ENCODE data around the gene RAB8B.
A peak's percentile ranks its signal among the peaks of the same experiment; 100 is the strongest.

The RAB8B gene

DNA sequence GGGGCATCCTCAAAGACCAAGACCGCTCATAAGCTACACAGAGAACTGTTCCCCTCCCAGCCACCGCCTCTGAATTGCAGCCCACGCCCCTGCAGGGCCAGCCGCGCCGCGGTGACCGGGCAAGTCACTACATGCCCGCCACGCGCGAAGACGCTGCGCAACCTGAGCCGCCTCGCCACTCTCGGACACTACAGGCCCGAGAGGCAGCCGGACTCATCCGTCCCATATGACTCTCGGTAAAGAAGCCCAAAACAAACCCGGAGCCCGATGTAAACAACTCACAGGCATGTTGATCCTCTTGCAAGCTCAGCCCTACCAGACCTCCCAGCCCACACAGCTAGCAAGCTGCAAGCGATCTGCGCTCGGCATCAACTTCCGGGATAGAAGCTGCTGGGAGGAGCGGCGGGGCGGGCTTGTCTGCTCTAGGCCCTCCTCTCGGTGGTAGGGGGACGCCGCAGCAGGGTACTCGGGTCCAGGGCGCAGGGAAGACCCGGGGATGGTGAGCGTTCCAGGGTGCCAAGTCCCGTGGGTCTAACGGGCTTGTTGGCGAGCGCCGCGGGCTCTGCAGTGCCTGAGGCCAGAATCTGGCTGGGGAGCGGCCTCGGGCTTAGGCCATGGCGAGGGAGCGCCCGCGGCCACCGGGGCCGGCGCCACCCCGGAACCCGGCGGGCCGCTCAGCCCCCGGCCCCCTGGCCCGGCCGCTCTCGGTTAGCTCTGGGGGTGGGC is 32.1 kb upstream of the RAB8B start, which contains the start of gene RPS27L (continued):
- TF ChIP-seq, protein P1, sequence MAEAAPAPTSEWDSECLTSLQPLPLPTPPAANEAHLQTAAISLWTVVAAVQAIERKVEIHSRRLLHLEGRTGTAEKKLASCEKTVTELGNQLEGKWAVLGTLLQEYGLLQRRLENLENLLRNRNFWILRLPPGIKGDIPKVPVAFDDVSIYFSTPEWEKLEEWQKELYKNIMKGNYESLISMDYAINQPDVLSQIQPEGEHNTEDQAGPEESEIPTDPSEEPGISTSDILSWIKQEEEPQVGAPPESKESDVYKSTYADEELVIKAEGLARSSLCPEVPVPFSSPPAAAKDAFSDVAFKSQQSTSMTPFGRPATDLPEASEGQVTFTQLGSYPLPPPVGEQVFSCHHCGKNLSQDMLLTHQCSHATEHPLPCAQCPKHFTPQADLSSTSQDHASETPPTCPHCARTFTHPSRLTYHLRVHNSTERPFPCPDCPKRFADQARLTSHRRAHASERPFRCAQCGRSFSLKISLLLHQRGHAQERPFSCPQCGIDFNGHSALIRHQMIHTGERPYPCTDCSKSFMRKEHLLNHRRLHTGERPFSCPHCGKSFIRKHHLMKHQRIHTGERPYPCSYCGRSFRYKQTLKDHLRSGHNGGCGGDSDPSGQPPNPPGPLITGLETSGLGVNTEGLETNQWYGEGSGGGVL (tag by site-specific recombination; IDR thresholded peaks at IDR 0.05): 0 out of 2 replicates have a peak, but pooled peaks have one; percentile 16
- peak; percentile 78 for TF ChIP-seq ZNF660 (tag by site-specific recombination; IDR thresholded peaks at IDR 0.05)
- no peak for TF ChIP-seq ZNF473 (tag by site-specific recombination; IDR thresholded peaks at IDR 0.05)
- TF ChIP-seq, protein P2, sequence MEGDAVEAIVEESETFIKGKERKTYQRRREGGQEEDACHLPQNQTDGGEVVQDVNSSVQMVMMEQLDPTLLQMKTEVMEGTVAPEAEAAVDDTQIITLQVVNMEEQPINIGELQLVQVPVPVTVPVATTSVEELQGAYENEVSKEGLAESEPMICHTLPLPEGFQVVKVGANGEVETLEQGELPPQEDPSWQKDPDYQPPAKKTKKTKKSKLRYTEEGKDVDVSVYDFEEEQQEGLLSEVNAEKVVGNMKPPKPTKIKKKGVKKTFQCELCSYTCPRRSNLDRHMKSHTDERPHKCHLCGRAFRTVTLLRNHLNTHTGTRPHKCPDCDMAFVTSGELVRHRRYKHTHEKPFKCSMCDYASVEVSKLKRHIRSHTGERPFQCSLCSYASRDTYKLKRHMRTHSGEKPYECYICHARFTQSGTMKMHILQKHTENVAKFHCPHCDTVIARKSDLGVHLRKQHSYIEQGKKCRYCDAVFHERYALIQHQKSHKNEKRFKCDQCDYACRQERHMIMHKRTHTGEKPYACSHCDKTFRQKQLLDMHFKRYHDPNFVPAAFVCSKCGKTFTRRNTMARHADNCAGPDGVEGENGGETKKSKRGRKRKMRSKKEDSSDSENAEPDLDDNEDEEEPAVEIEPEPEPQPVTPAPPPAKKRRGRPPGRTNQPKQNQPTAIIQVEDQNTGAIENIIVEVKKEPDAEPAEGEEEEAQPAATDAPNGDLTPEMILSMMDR (tag by site-specific recombination; IDR thresholded peaks at IDR 0.05): no peak
- no peak for TF ChIP-seq HOXD13 (CRISPR knock-in tag; IDR thresholded peaks at IDR 0.05; ENCODE audit: borderline replicate concordance)
- no peak for TF ChIP-seq ZNF707 (tag by site-specific recombination; IDR thresholded peaks at IDR 0.05)
- no peak for TF ChIP-seq ZBTB7A (tag by site-specific recombination; IDR thresholded peaks at IDR 0.05; ENCODE audit: low read depth)
- TF ChIP-seq ZNF23 (tag by site-specific recombination; IDR thresholded peaks at IDR 0.05; ENCODE audit: borderline replicate concordance): no peak
- no peak for TF ChIP-seq SALL2 (tag by site-specific recombination; IDR thresholded peaks at IDR 0.05; ENCODE audit: borderline replicate concordance)
- TF ChIP-seq ZFHX2 (tag by site-specific recombination; conservative IDR thresholded peaks at IDR 0.05): peak; percentile 93
- TF ChIP-seq, protein P3, sequence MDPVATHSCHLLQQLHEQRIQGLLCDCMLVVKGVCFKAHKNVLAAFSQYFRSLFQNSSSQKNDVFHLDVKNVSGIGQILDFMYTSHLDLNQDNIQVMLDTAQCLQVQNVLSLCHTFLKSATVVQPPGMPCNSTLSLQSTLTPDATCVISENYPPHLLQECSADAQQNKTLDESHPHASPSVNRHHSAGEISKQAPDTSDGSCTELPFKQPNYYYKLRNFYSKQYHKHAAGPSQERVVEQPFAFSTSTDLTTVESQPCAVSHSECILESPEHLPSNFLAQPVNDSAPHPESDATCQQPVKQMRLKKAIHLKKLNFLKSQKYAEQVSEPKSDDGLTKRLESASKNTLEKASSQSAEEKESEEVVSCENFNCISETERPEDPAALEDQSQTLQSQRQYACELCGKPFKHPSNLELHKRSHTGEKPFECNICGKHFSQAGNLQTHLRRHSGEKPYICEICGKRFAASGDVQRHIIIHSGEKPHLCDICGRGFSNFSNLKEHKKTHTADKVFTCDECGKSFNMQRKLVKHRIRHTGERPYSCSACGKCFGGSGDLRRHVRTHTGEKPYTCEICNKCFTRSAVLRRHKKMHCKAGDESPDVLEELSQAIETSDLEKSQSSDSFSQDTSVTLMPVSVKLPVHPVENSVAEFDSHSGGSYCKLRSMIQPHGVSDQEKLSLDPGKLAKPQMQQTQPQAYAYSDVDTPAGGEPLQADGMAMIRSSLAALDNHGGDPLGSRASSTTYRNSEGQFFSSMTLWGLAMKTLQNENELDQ (tag by site-specific recombination; IDR thresholded peaks at IDR 0.05; ENCODE audit: low read depth): no peak
- TF ChIP-seq ZNF140 (tag by site-specific recombination; IDR thresholded peaks at IDR 0.05): no peak
- TF ChIP-seq, protein P4, sequence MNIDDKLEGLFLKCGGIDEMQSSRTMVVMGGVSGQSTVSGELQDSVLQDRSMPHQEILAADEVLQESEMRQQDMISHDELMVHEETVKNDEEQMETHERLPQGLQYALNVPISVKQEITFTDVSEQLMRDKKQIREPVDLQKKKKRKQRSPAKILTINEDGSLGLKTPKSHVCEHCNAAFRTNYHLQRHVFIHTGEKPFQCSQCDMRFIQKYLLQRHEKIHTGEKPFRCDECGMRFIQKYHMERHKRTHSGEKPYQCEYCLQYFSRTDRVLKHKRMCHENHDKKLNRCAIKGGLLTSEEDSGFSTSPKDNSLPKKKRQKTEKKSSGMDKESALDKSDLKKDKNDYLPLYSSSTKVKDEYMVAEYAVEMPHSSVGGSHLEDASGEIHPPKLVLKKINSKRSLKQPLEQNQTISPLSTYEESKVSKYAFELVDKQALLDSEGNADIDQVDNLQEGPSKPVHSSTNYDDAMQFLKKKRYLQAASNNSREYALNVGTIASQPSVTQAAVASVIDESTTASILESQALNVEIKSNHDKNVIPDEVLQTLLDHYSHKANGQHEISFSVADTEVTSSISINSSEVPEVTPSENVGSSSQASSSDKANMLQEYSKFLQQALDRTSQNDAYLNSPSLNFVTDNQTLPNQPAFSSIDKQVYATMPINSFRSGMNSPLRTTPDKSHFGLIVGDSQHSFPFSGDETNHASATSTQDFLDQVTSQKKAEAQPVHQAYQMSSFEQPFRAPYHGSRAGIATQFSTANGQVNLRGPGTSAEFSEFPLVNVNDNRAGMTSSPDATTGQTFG (tag by site-specific recombination; IDR thresholded peaks at IDR 0.05; ENCODE audit: borderline replicate concordance): no peak
- peak; percentile 39; the same call in 1 of the 2 replicates for TF ChIP-seq ZBTB48 (tag by site-specific recombination; IDR thresholded peaks at IDR 0.05)
- TF ChIP-seq ZNF747 (tag by site-specific recombination; IDR thresholded peaks at IDR 0.05): no peak
- TF ChIP-seq KLF1 (tag by site-specific recombination; IDR thresholded peaks at IDR 0.05): peak; percentile 89
- peak; percentile 39; the same call in 1 of the 2 replicates for TF ChIP-seq KLF10 (tag by site-specific recombination; IDR thresholded peaks at IDR 0.05)
- peak; percentile 77; the same call in 1 of the 2 replicates for TF ChIP-seq TRIM28 (IDR thresholded peaks at IDR 0.05; ENCODE audit: borderline replicate concordance, low read length)
- TF ChIP-seq, protein P5, sequence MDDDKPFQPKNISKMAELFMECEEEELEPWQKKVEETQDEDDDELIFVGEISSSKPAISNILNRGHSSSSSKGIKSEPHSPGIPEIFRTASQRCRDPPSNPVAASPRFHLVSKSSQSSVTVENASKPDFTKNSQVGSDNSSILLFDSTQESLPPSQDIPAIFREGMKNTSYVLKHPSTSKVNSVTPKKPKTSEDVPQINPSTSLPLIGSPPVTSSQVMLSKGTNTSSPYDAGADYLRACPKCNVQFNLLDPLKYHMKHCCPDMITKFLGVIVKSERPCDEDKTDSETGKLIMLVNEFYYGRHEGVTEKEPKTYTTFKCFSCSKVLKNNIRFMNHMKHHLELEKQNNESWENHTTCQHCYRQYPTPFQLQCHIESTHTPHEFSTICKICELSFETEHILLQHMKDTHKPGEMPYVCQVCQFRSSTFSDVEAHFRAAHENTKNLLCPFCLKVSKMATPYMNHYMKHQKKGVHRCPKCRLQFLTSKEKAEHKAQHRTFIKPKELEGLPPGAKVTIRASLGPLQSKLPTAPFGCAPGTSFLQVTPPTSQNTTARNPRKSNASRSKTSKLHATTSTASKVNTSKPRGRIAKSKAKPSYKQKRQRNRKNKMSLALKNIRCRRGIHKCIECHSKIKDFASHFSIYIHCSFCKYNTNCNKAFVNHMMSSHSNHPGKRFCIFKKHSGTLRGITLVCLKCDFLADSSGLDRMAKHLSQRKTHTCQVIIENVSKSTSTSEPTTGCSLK (tag by site-specific recombination; IDR thresholded peaks at IDR 0.05): no peak
- TF ChIP-seq KLF16 (tag by site-specific recombination; IDR thresholded peaks at IDR 0.05): peak; percentile 75; the same call in 1 of the 2 replicates
- TF ChIP-seq, protein P6, sequence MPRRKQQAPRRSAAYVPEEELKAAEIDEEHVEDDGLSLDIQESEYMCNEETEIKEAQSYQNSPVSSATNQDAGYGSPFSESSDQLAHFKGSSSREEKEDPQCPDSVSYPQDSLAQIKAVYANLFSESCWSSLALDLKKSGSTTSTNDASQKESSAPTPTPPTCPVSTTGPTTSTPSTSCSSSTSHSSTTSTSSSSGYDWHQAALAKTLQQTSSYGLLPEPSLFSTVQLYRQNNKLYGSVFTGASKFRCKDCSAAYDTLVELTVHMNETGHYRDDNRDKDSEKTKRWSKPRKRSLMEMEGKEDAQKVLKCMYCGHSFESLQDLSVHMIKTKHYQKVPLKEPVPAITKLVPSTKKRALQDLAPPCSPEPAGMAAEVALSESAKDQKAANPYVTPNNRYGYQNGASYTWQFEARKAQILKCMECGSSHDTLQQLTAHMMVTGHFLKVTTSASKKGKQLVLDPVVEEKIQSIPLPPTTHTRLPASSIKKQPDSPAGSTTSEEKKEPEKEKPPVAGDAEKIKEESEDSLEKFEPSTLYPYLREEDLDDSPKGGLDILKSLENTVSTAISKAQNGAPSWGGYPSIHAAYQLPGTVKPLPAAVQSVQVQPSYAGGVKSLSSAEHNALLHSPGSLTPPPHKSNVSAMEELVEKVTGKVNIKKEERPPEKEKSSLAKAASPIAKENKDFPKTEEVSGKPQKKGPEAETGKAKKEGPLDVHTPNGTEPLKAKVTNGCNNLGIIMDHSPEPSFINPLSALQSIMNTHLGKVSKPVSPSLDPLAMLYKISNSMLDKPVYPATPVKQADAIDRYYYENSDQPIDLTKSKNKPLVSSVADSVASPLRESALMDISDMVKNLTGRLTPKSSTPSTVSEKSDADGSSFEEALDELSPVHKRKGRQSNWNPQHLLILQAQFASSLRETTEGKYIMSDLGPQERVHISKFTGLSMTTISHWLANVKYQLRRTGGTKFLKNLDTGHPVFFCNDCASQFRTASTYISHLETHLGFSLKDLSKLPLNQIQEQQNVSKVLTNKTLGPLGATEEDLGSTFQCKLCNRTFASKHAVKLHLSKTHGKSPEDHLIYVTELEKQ (tag by site-specific recombination; IDR thresholded peaks at IDR 0.05; ENCODE audit: borderline replicate concordance): no peak
- TF ChIP-seq ZNF621 (tag by site-specific recombination; IDR thresholded peaks at IDR 0.05): no peak
- no peak for TF ChIP-seq ZNF785 (tag by site-specific recombination; IDR thresholded peaks at IDR 0.05)
- TF ChIP-seq YY2 (tag by site-specific recombination; IDR thresholded peaks at IDR 0.05): no peak
- no peak for TF ChIP-seq ZNF114 (tag by site-specific recombination; IDR thresholded peaks at IDR 0.05)
- TF ChIP-seq ZNF121 (tag by site-specific recombination; IDR thresholded peaks at IDR 0.05): no peak
